ENCODE results near the gene CASZ1.

Gene CASZ1

GRCh38 chr1:10634075-10634427, 162.4 kb downstream of the CASZ1 start:
- DNase-seq: no peak

DNA sequence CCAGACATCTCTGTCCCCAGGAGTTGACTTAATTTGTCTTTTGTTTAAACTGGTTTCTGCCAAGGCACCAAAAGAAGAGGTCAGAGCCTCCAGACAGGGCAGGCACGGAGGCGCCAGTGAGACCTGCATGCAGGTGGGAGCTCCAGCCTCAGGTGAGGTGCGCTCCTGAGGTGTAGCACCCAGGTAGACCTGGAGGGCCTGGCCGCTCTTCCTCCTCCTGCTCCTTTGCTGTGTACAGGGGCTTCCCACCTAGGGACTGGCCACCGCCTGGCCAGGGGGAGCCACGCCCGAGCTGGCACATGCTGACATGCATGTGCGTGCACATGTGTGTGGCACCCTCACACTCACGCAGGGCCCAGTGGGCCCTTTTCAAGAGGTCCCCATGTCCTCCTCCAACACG, 163.0 kb downstream of the CASZ1 start:
- no peak for DNase-seq

- DNase-seq: no peak
Observed at GRCh38 chr1:10632691-10633090, 163.8 kb downstream of the CASZ1 start.

DNA sequence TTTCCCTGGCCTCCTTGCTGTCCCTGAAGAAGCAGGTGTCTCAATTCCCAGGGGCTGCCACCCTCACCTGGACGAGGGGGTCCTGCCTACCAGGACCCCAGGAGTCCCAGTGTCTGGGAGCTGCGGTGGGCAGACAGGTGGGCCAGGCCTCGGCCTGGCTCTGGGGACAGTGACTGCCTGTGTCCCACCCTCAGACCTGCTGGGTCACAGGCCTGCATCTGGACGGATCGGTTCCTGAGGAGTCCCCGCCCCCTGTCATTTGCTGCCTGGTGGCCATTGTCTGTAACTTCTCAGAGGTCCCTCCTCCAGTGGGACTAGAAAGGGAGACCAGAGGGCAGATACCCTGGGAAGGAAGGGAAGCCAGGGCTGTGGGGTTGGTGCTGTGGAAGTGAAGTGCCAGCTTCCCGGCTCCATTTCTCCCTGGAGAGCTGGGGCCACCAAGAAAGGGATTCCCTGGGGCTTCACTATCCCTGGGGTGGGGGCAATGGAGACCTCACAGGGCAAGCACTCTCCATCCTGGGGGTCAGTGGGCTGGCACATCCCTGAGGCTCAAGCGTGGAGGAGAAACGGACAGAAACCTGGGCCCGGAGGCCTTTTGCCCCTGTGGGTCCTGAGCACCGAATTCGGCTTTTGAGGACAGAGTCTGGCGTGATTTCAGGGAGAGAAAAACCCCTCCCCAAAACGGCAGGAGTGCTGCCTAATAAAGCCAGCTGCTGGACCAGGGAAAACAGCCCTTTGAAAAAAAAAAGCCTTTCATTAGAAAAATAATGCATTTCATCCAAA, 164.4 kb downstream of the CASZ1 start:
- DNase-seq: no peak

DNA sequence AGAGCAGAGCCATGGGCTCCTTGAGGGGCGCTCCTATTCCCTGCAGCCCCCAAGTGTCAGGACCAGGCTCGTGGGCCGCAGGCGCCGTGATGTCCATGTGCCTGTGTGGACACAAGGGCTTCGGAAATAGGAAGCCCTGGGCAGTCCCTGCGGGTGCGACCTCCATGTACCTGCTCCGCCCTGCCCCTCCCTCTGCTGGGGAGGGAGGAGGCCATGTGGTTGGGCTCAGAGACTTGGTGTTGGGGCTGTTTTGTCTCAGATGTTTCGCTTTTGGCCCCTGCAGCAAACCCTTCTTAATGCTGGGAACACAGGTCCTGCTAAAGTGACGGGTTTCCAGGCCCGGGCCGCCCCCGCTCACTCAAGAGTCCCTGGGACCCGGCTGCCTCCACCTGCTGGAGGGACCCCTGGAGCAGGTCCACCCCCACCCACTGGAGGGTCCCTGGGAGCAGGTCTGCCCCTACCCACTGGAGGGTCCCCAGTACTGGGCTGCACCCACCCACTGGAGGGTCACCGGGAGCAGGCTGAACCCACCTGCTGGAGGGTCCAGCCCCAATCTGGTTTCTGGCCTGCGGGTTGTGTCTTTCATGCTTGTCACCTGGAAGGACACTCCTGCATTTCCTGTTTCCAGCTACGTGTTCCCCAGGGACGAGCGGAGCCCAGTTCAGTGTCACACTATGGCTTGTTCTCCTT, 165.2 kb downstream of the CASZ1 start:
- no peak for DNase-seq

GRCh38 chr1:10630661-10631120, 165.8 kb downstream of the CASZ1 start:
- no peak for DNase-seq

DNA sequence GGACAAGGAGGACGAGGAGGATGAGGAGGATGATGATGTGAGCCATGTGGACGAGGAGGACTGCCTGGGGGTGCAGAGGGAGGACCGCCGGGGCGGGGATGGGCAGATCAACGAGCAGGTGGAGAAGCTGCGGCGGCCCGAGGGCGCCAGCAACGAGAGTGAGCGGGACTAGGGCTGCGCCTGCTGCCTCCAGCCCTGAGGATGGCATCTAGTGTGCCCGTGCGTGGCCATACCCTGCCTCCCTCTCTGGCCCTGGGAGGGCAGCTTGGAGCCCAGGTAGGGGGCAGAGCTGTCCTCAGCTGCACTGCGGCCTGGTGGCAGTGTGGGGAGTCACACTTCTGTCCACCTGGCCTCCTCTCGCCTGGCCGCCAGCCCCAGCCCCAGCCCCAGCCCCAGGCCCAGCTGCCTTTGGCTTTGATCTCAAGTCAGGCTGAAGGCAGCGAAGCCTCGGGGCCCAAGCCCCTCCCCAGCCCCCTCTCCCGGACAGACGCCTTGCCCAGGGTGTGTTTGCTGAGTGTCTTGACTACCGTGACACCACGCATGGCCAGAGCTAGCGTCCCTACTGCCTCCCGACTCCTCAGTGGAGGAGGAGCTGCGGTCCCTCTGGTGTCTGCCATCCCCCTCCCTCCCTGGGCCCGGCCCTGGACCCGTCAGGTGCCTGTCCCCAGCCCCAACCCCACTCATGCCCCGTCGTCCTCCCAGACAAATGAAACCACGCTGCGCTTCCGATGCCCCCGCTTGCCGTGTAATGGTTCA, 166.5 kb downstream of the CASZ1 start:
- DNase-seq: no peak

DNA sequence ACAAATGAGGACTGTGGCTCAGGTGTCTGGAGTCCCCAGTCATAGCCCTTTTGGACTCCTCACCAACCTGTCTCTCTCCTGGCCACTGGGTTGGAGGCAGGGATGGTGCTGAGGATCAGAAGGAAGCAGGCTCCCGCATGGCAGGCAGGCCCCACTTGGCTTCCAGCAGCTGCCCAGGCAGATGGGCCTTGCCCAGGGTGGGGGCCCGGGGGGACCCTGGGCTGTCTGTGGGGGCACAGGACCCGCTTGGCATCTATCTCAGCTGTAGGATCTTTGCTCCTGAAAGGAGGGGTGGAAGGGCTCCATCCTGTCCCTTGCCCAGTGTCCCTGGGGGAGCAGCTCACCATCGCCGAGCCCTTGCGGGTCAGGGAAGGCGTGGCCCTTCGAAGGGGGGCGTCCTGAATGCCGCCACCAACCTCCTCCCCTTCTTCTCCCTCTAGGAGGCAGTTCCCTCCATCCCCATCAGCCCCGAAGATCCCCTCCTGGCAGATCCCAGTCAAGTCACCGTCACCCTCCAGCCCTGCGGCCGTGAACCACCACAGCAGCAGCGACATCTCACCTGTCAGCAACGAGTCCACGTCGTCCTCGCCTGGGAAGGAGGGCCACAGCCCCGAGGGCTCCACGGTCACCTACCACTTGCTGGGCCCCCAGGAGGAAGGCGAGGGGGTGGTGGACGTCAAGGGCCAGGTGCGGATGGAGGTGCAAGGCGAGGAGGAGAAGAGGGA, 167.2 kb downstream of the CASZ1 start:
- no peak for DNase-seq

DNA sequence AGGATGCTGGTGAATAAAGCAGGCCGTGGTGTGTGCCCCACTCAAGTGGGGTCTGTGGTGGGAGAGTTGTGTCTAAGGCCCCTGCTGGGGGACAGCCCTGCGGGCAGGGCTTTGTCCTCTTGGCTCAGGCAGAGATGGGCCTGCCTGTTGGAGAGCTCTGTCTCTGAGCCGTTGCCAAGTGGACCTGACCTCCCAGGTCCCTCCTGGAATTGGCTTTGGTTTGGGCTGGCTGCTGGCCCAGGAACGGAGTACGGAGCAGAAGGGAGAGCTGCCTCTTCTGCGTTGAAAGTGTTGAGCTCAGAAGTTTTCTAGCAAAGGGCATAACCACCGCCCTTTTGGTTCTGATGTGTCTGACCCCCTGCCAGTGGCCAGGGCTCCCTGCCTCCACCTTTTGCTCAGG, 167.8 kb downstream of the CASZ1 start:
- DNase-seq: no peak

GRCh38 chr1:10626791-10627410, 169.5 kb downstream of the CASZ1 start:
- DNase-seq: no peak

- DNase-seq: no peak
Observed at GRCh38 chr1:10626131-10626731, 170.2 kb downstream of the CASZ1 start.

GRCh38 chr1:10625554-10625953, 170.9 kb downstream of the CASZ1 start:
- no peak for DNase-seq

GRCh38 chr1:10625076-10625475, 171.4 kb downstream of the CASZ1 start:
- no peak for DNase-seq

DNA sequence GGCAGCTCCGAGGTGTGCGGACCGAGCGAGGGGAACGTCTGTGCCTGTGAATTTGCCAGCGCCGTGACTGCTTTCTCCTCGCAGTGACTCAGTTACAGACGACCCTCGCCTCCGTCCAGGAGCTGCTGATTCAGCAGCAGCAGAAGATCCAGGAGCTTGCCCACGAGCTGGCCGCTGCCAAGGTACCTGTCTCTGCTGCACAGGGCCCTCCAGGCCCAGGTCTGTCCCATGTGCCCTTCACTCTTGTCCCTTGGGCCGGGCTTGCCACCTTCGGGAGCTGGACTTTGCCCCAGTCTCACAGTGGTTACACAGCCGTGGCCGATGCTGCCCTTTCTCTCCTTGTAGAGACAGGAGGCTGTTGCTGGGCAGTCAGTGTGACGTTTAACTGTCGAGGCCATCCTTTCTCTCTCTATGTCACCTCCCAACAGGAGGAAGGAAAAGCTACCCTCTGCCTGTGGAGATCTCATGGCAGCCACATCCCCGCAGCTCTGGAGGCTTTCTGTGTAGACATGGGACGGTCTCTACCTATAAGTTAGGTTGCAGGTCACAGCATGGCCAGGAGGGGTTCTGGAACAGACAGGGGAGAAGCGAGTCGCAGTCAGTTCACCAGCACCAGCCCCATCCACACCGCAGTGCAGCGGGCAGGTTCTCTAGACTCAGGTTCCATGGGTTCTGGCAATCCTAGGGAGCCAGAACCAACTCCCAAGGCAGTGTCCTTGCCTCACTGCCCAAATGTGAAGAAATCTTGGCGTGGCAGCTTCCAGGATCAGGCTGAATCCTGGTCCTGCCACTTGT, 172.0 kb downstream of the CASZ1 start:
- no peak for DNase-seq

DNA sequence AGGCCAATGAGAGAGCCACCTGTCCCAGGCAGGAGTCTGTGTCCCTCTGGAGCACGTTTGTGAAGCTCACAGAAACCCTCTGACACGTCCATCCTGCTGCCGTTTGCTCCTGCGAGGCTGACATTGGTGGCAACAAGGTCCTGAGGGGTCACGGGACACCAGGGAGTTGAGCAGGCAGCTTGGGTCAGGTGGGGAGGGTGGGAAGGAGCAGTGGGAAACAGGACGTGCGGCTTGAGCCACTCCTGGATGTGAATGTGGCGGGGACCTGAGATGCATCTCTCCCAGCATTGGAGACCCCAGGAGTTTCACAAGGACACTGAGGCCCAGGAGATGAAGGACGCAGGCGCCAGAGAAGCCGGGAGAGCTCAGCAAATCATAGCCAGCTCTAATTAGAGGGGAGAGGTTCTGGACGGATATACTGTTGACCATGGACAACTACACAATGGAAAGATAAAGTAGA, 172.7 kb downstream of the CASZ1 start:
- no peak for DNase-seq

DNA sequence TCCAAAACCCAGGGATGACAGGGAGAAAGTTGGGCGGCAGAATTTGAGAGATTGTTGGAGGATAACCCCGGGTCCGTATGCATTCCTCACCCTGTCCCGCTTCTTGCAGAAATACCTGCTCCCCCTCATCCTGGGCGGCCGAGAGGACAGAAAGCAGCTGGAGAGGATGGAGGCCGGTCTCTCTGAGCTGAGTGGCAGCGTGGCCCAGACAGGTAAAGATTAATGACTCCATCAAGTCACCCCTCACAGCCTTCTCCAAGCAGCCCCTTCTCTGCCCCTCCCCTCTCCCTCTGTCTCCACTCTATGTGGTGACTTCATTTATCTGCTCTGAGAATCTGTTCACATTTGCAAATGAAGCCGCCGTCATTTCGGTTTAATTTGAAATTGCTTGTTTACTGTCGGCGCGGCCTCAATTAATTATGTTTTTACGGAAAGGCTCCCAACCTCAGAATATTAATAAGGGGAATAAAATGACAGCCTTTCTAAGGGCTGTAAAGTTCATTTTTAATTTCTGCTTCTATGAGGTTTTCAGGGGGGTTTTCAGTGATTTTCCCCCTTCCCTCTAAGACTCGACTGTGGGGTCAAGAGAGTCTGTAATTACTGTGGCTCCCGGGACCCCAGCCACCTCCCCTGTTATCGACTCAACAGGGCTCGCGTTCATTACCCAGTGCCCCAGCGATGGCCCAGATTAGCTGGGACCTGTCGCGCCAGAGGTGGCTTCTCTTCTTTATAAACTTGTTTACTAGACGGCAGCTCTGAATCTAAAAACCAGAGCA, 173.3 kb downstream of the CASZ1 start:
- DNase-seq: no peak

- no peak for DNase-seq
Observed at GRCh38 chr1:10621906-10622305, 174.5 kb downstream of the CASZ1 start.

DNA sequence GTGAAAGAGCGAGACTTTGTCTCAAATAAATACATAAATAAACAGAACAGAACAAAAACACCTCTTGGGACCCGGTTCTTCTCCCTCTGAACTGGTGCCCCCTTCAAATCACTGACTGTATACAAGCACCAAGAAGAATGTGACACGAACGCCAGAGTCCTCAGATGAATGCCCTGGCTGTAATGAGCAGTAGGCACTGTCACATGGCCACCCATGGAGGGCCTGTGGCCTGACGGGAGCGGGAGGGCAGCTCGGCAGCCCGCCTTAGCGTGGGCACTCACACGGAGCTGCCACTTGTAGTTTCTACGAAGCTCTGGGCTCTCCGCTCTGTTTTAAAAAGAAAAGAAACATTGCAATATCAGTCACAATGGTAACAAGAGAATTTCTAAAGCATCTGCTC, 175.7 kb downstream of the CASZ1 start:
- no peak for DNase-seq

DNA sequence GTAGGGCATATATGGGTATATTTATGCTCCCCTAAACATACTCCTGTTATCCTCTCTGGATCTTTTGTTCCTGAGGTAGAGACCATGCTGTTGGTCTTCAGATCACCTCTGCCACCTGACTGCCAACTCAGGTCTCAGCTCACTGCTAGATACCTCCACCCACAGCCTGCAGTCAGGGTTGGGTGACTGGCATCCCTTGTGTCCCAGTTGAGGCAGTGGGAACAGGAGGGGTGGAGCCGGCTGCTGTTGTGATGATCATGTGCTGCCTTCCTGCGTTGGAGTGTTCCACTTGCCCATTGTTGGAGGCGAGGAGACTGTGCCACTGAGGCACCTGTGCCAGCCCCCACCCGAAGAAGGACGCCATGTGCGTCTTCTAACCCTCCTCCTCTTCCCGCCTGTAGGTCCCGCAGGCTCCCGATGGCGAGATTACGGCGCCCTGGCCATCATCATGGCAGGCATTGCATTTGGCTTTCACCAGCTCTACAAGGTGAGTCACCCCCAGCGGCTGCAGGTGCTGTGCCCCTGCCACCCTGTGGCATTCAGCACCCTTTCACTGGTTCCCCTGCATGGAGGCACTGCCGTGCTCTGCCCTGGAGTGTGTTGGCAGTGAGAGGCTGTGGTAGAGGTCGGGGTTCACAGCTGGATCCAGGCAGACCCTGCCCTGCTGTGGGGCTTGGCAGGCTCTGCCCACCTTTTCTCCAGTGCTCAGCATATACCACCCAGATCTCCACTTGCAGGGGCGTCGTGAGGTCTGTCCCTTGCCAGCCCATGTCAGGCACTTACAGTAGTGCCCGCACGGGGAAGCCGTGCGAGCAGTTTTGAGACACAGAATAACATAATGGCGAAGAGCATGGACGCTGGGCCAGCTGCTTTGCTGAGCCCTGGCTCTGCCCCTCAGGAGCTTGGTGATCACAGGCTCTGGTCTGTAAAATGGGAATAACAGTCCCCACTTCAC, 178.2 kb downstream of the CASZ1 start:
- no peak for DNase-seq

All from NCI-H345 (cell line).